ENCODE data around the gene PDYN. TPM values are rescaled to one million over a fixed set of nuclear protein-coding genes. Genes with fewer than 3 reads are reported as not detected.

The PDYN gene
- total and polyA plus RNA-seq, 5 donors from 2014 or later = not detected

- peaks cover 42% of the 10 kb centered on the region for H3K27me3 Mint-ChIP-seq
- no peaks in the 10 kb centered on the region for H3K4me1 Mint-ChIP-seq
- no peak for ATAC-seq (ENCODE audit: low read depth in 2 of 2)
- peaks cover 0 to 2% (median 0%) of the 10 kb centered on the region in 7 donors for H3K9me3 Mint-ChIP-seq
- no peaks in the 10 kb centered on the region for H3K36me3 Mint-ChIP-seq
- H3K27ac Mint-ChIP-seq = no peak overlapping the region
- H3K4me3 Mint-ChIP-seq = no peak overlapping the region
- Histone ChIP-seq H3K27ac (ENCODE audit: insufficient read depth, low read length, poor library complexity, severe bottlenecking) (no peak overlapping the region), H3K4me1 (ENCODE audit: control insufficient read depth, insufficient read depth, low read length, poor library complexity, severe bottlenecking) (no peaks in the 10 kb centered on the region), H3K4me3 (ENCODE audit: low read depth, low read length) (no peak overlapping the region), H3K9me3 (ENCODE audit: control insufficient read depth in 2 of 2, low read length in 2 of 2) (no peaks in the 10 kb centered on the region), H3K36me3 (ENCODE audit: control insufficient read depth, insufficient read depth, low read length) (no peaks in the 10 kb centered on the region), H3K27me3 (ENCODE audit: control insufficient read depth, insufficient read depth, low read length) (peaks cover 7% of the 10 kb centered on the region)
- DNase-seq = no peak
Measured at GRCh38 chr20:1942486-1943274, 51.2 kb downstream of the PDYN start.

- peaks cover 0 to 2% (median 0%) of the 10 kb centered on the region in 7 donors for H3K9me3 Mint-ChIP-seq
- H3K27ac Mint-ChIP-seq = no peak overlapping the region
- Histone ChIP-seq H3K9me3 (ENCODE audit: control insufficient read depth in 2 of 2, low read length in 2 of 2) (no peaks in the 10 kb centered on the region), H3K27me3 (ENCODE audit: control insufficient read depth, insufficient read depth, low read length) (peaks cover 7% of the 10 kb centered on the region), H3K4me1 (ENCODE audit: control insufficient read depth, insufficient read depth, low read length, poor library complexity, severe bottlenecking) (no peaks in the 10 kb centered on the region), H3K27ac (ENCODE audit: insufficient read depth, low read length, poor library complexity, severe bottlenecking) (no peak overlapping the region), H3K4me3 (ENCODE audit: low read depth, low read length) (no peak overlapping the region), H3K36me3 (ENCODE audit: control insufficient read depth, insufficient read depth, low read length) (no peaks in the 10 kb centered on the region)
- no peak overlapping the region for H3K4me3 Mint-ChIP-seq
- H3K4me1 Mint-ChIP-seq = no peaks in the 10 kb centered on the region
- H3K36me3 Mint-ChIP-seq = no peaks in the 10 kb centered on the region
- DNase-seq = no peak
- no peak for ATAC-seq (ENCODE audit: low read depth in 2 of 2)
- H3K27me3 Mint-ChIP-seq = peaks cover 39% of the 10 kb centered on the region
Measured at GRCh38 chr20:1942061-1942460, 51.8 kb downstream of the PDYN start.

GRCh38 chr20:1941226-1941625 lies 52.6 kb downstream of the PDYN start:
- Histone ChIP-seq H3K4me3 (ENCODE audit: low read depth, low read length) (no peak overlapping the region), H3K27ac (ENCODE audit: insufficient read depth, low read length, poor library complexity, severe bottlenecking) (no peak overlapping the region), H3K4me1 (ENCODE audit: control insufficient read depth, insufficient read depth, low read length, poor library complexity, severe bottlenecking) (no peaks in the 10 kb centered on the region), H3K9me3 (ENCODE audit: control insufficient read depth in 2 of 2, low read length in 2 of 2) (no peaks in the 10 kb centered on the region), H3K36me3 (ENCODE audit: control insufficient read depth, insufficient read depth, low read length) (no peaks in the 10 kb centered on the region), H3K27me3 (ENCODE audit: control insufficient read depth, insufficient read depth, low read length) (peaks cover 3% of the 10 kb centered on the region)
- H3K27me3 Mint-ChIP-seq = peaks cover 32% of the 10 kb centered on the region
- no peak overlapping the region for H3K4me3 Mint-ChIP-seq
- H3K27ac Mint-ChIP-seq = no peak overlapping the region
- ATAC-seq (ENCODE audit: low read depth in 2 of 2) = no peak
- no peaks in the 10 kb centered on the region for H3K4me1 Mint-ChIP-seq
- no peak for DNase-seq
- no peaks in the 10 kb centered on the region for H3K36me3 Mint-ChIP-seq
- H3K9me3 Mint-ChIP-seq = peaks cover 0 to 2% (median 0%) of the 10 kb centered on the region in 7 donors

GRCh38 chr20:1940581-1940980 lies 53.3 kb downstream of the PDYN start:
- Histone ChIP-seq H3K4me3 (ENCODE audit: low read depth, low read length) (no peak overlapping the region), H3K4me1 (ENCODE audit: control insufficient read depth, insufficient read depth, low read length, poor library complexity, severe bottlenecking) (no peaks in the 10 kb centered on the region), H3K9me3 (ENCODE audit: control insufficient read depth in 2 of 2, low read length in 2 of 2) (no peaks in the 10 kb centered on the region), H3K27me3 (ENCODE audit: control insufficient read depth, insufficient read depth, low read length) (peaks cover 3% of the 10 kb centered on the region), H3K36me3 (ENCODE audit: control insufficient read depth, insufficient read depth, low read length) (no peaks in the 10 kb centered on the region), H3K27ac (ENCODE audit: insufficient read depth, low read length, poor library complexity, severe bottlenecking) (no peak overlapping the region)
- no peaks in the 10 kb centered on the region for H3K36me3 Mint-ChIP-seq
- no peak for ATAC-seq (ENCODE audit: low read depth in 2 of 2)
- H3K27me3 Mint-ChIP-seq = peaks cover 26% of the 10 kb centered on the region
- no peak overlapping the region for H3K27ac Mint-ChIP-seq
- H3K4me3 Mint-ChIP-seq = no peak overlapping the region
- no peaks in the 10 kb centered on the region for H3K4me1 Mint-ChIP-seq
- no peak for DNase-seq
- peaks cover 0 to 2% (median 0%) of the 10 kb centered on the region in 7 donors for H3K9me3 Mint-ChIP-seq

GRCh38 chr20:1939270-1939595 lies 54.6 kb downstream of the PDYN start:
- no peak overlapping the region for H3K4me3 Mint-ChIP-seq
- DNase-seq (no peak), ATAC-seq (ENCODE audit: low read depth in 2 of 2) (no peak)
- no peaks in the 10 kb centered on the region for H3K4me1 Mint-ChIP-seq
- no peaks in the 10 kb centered on the region for H3K27me3 ChIP-seq (ENCODE audit: control insufficient read depth, insufficient read depth, low read length)
- H3K36me3 ChIP-seq (ENCODE audit: control insufficient read depth, insufficient read depth, low read length) = no peaks in the 10 kb centered on the region
- no peaks in the 10 kb centered on the region for H3K4me1 ChIP-seq (ENCODE audit: control insufficient read depth, insufficient read depth, low read length, poor library complexity, severe bottlenecking)
- peaks cover 0 to 2% (median 0%) of the 10 kb centered on the region in 7 donors for H3K9me3 Mint-ChIP-seq
- H3K27ac ChIP-seq (ENCODE audit: insufficient read depth, low read length, poor library complexity, severe bottlenecking) = no peak overlapping the region
- H3K27ac Mint-ChIP-seq = no peak overlapping the region
- no peaks in the 10 kb centered on the region for H3K9me3 ChIP-seq (ENCODE audit: control insufficient read depth in 2 of 2, low read length in 2 of 2)
- no peaks in the 10 kb centered on the region for H3K36me3 Mint-ChIP-seq
- peaks cover 18% of the 10 kb centered on the region for H3K27me3 Mint-ChIP-seq
- no peak overlapping the region for H3K4me3 ChIP-seq (ENCODE audit: low read depth, low read length)

- H3K27me3 ChIP-seq (ENCODE audit: control insufficient read depth, insufficient read depth, low read length) = no peaks in the 10 kb centered on the region
- H3K4me3 ChIP-seq (ENCODE audit: low read depth, low read length) = no peak overlapping the region
- no peaks in the 10 kb centered on the region for H3K9me3 ChIP-seq (ENCODE audit: control insufficient read depth in 2 of 2, low read length in 2 of 2)
- H3K4me1 ChIP-seq (ENCODE audit: control insufficient read depth, insufficient read depth, low read length, poor library complexity, severe bottlenecking) = no peaks in the 10 kb centered on the region
- H3K36me3 Mint-ChIP-seq = no peaks in the 10 kb centered on the region
- H3K36me3 ChIP-seq (ENCODE audit: control insufficient read depth, insufficient read depth, low read length) = no peaks in the 10 kb centered on the region
- H3K27ac Mint-ChIP-seq = no peak overlapping the region
- no peak overlapping the region for H3K4me3 Mint-ChIP-seq
- DNase-seq (no peak), ATAC-seq (ENCODE audit: low read depth in 2 of 2) (no peak)
- H3K4me1 Mint-ChIP-seq = no peaks in the 10 kb centered on the region
- H3K9me3 Mint-ChIP-seq = peaks cover 0 to under 1% (median 0%) of the 10 kb centered on the region in 7 donors
- peaks cover 12% of the 10 kb centered on the region for H3K27me3 Mint-ChIP-seq
- H3K27ac ChIP-seq (ENCODE audit: insufficient read depth, low read length, poor library complexity, severe bottlenecking) = no peak overlapping the region
Measured at GRCh38 chr20:1938464-1939269, 55.2 kb downstream of the PDYN start.

GRCh38 chr20:1937316-1937976 lies 56.4 kb downstream of the PDYN start:
- Histone ChIP-seq H3K36me3 (ENCODE audit: control insufficient read depth, insufficient read depth, low read length) (no peaks in the 10 kb centered on the region), H3K4me3 (ENCODE audit: low read depth, low read length) (no peak overlapping the region), H3K9me3 (ENCODE audit: control insufficient read depth in 2 of 2, low read length in 2 of 2) (no peaks in the 10 kb centered on the region), H3K4me1 (ENCODE audit: control insufficient read depth, insufficient read depth, low read length, poor library complexity, severe bottlenecking) (no peaks in the 10 kb centered on the region), H3K27me3 (ENCODE audit: control insufficient read depth, insufficient read depth, low read length) (no peaks in the 10 kb centered on the region), H3K27ac (ENCODE audit: insufficient read depth, low read length, poor library complexity, severe bottlenecking) (no peak overlapping the region)
- H3K4me3 Mint-ChIP-seq = no peak overlapping the region
- no peaks in the 10 kb centered on the region for H3K36me3 Mint-ChIP-seq
- DNase-seq (no peak), ATAC-seq (ENCODE audit: low read depth in 2 of 2) (no peak)
- no peaks in the 10 kb centered on the region for H3K4me1 Mint-ChIP-seq
- peaks cover 4% of the 10 kb centered on the region for H3K27me3 Mint-ChIP-seq
- no peak overlapping the region for H3K27ac Mint-ChIP-seq
- no peaks in the 10 kb centered on the region for H3K9me3 Mint-ChIP-seq

Measured in CD4-positive, CD25-positive, alpha-beta regulatory T cell (primary cell).